C4-2B (cell line): Measurements from ENCODE around the gene TRUB2.

Source experiments
- H3K27ac ChIP-seq: fragments of 450-650 bp; 2 replicates; pipeline ENCODE4 v1.5.1; 2017
- CTCF ChIP-seq: fragments of 450-650 bp; conservative IDR thresholded peaks from 2 replicates; pipeline ENCODE4 v1.5.1; 2017; ENCODE audit warnings: mild to moderate bottlenecking
- ZFX ChIP-seq: fragments of 450-650 bp; IDR thresholded peaks from 2 replicates; pipeline ENCODE4 v1.6.1; 2017

The TRUB2 gene

GRCh38 chr9:128322404-128323211, at the start of gene TRUB2, which contains the start of gene COQ4:
Gene TRUB2 (minus strand): TSS chr9:128322447. CDS start chr9:128322408, 39 bp downstream.
Gene COQ4 (plus strand): TSS chr9:128322839. CDS start chr9:128322859, 20 bp downstream.
- H3K27ac ChIP-seq: peak within 1 kb of the TSS; percentile 96
- TF ChIP-seq CTCF (no peak), ZFX (peak; percentile 89)

- TF ChIP-seq CTCF (no peak), ZFX (no peak)
- H3K27ac ChIP-seq: peak overlapping the region; percentile 80
Observed at GRCh38 chr9:128371630-128372117, 49.4 kb upstream of the TRUB2 start.

- peak within 1 kb of the TSS; percentile 80 for H3K27ac ChIP-seq
Observed at GRCh38 chr9:128370752-128371629, 48.7 kb upstream of the TRUB2 start, which contains the start of gene URM1. Gene URM1 (plus strand): TSS chr9:128371374. CDS start chr9:128371381, 7 bp downstream.

GRCh38 chr9:128370367-128370751, 48.1 kb upstream of the TRUB2 start:
- H3K27ac ChIP-seq: peak overlapping the region; percentile 80
- TF ChIP-seq ZFX: no peak
- no peak for TF ChIP-seq CTCF

More at GRCh38 chr9:128370752-128371629, 48.7 kb upstream of the TRUB2 start, which contains the start of gene URM1:
- peak; percentile 59; the same call in 1 of the 2 replicates for TF ChIP-seq ZFX
- TF ChIP-seq CTCF: no peak

DNA sequence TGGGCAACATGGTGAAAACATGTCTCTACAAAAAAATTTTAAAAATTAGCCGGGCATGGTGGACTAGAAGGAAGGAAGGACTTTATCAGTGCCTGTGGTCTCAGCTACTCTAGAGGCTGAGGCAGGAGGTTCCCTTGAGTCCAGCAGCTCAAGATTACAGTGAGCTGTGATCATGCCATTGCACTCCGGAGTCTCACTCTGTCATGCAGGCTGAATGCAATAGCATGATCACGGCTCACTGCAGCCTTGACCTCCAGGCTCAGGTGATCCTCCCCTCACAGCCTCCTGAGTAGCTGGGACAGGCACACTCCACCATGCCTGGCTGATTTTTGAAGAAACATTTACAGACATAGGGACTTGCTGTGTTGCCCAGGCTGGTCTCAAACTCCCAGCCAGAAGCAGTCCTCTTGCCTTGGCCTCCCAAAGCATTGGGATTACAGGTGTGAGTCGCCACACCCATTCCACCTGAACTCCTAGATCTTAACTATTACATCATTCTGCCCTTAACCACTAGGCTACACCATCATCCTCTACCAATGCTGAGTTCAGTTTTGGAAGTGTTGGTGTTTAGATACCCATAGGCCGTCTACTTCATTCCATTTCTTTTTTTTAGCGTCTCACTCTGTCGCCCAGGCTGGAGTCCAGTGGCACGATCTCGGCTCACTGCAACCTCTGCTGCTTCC, 46.9 kb upstream of the TRUB2 start:
- no peak for TF ChIP-seq ZFX
- TF ChIP-seq CTCF: no peak
- H3K27ac ChIP-seq: no peak overlapping the region

DNA sequence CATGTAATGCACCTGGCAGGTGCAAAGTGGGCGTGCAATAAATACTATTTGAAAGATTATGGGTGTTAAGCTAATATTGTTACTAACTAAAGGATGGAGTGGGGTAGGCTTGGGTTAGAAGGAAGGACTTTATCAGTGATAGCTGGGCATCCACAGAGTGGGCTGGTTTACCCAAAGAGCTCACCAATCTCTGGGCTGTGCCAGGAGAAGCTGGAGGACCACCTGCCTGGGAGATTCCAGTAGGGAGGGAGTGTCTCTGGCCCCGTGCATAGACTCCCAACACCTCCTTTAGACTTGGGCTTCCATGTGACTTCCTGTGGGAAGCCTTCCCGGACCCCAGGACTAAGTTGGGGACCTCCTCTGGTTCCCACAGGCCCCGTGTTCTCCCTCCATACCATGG, 43.3 kb upstream of the TRUB2 start:
- no peak overlapping the region for H3K27ac ChIP-seq
- TF ChIP-seq ZFX: no peak
- no peak for TF ChIP-seq CTCF
